Stimulated activated CD4-positive, alpha-beta T cell treated with anti-CD3 and anti-CD28 coated beads, Interleukin-4, amount 100 ng/mL, for 48 hours (primary cell): ENCODE results near the gene ELFN1.

Experiments
- DNase-seq, 2 donors: peaks; one replicate each; pipeline ENCODE4 v3.0.0-alpha.2; 2020; ENCODE audit warnings: low read depth in 2 of 2

ELFN1 gene

GRCh38 chr7:1741751-1742554 lies 71.9 kb downstream of the ELFN1 start:
- DNase-seq, result no peak

- no peak for DNase-seq
Observed at GRCh38 chr7:1742555-1743303, 72.7 kb downstream of the ELFN1 start.

- DNase-seq, result no peak
Observed at GRCh38 chr7:1743481-1744230, 73.6 kb downstream of the ELFN1 start.

DNA sequence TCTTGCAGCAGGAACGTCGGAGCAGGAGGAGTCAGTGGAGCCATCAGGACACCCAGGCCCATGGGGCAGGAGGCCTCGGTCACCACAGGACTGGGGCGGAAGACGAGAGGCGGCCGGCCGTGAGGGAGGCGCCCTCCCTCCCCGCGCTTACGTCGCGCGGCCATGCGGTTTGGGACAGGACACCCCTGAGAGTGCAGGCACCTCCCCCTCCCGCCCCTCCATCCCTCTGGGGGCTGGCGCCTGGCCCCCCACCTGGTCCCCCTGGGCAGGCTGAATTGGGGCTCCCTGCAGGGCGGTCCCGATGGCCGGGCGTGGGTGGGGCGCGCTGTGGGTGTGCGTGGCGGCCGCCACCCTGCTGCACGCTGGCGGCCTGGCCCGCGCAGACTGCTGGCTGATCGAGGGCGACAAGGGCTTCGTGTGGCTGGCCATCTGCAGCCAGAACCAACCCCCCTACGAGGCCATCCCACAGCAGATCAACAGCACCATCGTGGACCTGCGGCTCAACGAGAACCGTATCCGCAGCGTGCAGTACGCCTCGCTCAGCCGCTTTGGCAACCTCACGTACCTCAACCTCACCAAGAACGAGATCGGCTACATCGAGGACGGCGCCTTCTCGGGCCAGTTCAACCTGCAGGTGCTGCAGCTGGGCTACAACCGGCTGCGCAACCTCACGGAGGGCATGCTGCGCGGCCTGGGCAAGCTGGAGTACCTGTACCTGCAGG lies 74.4 kb downstream of the ELFN1 start:
- DNase-seq, result no peak

- no peak for DNase-seq
Observed at GRCh38 chr7:1745018-1745532, 75.0 kb downstream of the ELFN1 start.

- no peak for DNase-seq
Observed at GRCh38 chr7:1745576-1746490, 75.8 kb downstream of the ELFN1 start.

GRCh38 chr7:1746491-1746975 lies 76.5 kb downstream of the ELFN1 start:
- no peak for DNase-seq

GRCh38 chr7:1747004-1747801 lies 77.1 kb downstream of the ELFN1 start:
- no peak for DNase-seq

GRCh38 chr7:1748076-1748838 lies 78.2 kb downstream of the ELFN1 start:
- DNase-seq, result no peak

DNA sequence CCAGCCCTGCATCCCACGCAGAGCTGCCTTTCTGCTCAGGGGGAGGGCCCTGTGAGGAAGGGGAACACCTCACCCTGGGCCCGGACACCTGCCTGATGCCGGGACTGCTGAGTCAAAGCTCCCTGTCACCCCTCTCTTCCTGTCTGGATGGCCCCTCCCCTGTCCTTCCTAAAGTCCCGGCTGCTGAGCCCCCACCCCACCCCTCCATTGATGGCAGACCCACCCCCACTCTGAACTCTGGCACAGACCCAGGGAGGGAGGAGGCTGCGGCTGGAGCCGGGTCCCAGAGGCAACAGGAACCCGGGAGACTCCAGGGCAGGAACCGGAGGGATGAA lies 78.7 kb downstream of the ELFN1 start:
- no peak for DNase-seq

DNA sequence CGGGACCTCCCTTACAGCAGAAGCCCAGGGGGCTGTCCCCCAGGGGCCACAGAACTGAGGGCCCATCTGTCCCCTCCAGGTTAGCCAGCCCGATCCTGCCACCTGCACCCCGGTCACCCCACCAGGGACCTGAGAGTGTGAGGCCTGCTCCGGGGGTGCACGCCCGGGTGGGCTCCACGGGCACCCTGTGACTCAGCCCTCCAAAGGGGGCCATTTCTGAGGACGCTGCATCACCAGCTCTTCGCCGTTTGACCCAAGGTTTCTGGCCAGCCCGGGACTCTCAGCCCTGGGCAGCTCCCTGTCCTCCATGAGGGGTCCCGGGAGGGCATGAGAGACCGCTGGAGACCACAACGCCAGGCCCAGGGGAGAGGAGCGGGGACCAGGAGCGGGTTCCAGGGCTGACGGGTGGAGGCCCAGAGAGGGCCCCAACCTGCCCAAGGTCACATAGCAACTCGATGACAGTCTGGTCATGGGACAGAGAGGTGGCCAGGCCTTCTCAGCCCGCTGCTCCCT lies 79.3 kb downstream of the ELFN1 start:
- no peak for DNase-seq

DNA sequence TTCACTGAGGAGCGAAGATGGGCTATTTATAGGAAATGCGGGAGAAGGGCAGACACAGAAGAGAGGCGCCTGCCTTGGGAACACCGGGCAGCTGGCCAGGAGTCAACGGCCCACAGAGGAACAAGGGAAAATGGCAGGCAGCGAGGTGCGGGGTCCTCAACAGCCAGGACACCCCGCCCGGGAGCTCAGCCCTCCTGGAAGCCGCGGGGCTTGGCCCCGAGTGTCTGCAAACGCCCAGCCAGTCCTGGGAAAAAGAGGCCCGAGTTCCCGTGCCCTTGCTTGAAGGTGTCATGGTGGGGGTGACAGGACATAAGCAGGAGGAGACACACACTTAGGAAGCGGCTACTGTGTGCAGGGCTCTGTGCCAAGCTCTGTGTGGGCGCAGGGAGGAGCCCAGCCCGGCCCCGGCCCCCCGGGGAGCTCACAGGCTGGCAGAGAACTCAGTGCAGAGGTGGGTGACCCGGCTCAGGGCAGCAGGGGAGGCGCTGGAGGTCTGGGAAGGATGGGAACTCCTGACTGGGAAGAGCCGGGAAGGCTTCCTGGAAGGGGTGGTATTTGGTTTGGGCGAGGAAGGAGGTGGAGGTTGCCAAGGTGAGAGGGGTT lies 79.9 kb downstream of the ELFN1 start:
- no peak for DNase-seq

- DNase-seq, result no peak
Observed at GRCh38 chr7:1750541-1751021, 80.5 kb downstream of the ELFN1 start.

DNA sequence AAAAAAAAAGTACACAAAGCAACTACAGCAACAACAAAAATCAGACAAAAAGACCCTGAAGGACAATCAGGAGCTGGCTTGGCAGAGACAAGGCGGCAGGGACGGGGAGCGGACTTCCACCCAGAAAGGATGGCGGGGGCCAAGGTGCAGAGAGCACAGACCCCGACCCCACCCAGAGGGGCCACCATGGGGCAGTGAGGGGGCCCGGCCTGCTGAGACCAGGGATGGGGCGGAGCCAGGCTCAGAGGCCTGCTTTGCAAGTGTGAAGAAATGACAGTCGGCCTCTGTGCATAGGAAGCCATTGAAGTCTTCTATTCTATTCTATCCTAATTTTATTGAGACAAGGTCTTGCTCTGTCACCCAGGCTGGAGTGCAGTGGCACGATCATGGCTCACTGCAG lies 82.0 kb downstream of the ELFN1 start:
- DNase-seq, result no peak

- no peak for DNase-seq
Observed at GRCh38 chr7:1752771-1753563, 82.9 kb downstream of the ELFN1 start.

DNA sequence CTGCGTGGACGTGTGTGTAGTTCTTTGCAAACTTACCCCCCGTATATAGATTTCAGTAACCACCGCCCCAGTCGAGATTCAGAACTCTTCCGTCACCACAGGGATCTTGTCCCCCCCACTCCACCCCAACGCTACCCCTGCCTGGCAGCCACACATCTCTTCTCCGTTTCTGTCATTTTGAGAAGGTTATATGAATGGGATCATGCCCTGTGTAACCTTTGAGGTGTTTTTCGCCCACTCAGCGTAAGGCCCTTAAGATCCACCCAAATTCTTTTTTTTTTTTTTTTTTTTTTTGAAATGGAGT lies 83.4 kb downstream of the ELFN1 start:
- no peak for DNase-seq

DNA sequence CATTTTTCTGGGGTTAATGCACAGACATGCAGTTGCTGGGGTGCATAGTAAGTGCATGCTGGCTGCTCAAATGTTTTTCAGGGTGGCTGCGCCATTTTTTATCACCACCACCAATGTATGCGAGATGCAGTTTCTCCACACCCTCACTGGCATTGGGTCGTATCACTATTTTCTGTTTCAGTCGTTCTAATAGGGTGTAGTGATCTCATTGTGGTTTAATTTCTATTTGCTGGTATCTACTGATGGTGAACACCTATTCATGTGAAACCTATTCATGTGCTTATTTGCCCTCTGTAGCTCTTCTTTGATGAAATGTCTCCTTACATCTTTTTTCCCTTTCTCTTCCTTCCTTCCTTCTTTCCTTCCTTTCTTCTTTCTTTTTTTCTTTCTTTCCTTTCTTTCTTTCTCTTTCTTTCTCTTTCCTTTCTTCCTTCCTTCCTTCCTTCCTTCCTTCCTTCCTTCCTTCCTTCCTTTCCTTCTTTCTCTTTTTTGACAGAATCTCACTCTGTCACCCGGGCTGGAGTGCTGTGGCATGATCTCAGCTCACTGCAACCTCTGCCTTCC lies 84.3 kb downstream of the ELFN1 start:
- no peak for DNase-seq
